Effector CD4-positive, alpha-beta T cell (primary cell): Measurements from ENCODE around the gene RBPMS2.
A peak's percentile ranks its signal among the peaks of the same experiment; 100 is the strongest.

Source experiments
- DNase-seq: peaks from one replicate; pipeline ENCODE4 v3.0.0-alpha.2; 2020

Gene RBPMS2

DNA sequence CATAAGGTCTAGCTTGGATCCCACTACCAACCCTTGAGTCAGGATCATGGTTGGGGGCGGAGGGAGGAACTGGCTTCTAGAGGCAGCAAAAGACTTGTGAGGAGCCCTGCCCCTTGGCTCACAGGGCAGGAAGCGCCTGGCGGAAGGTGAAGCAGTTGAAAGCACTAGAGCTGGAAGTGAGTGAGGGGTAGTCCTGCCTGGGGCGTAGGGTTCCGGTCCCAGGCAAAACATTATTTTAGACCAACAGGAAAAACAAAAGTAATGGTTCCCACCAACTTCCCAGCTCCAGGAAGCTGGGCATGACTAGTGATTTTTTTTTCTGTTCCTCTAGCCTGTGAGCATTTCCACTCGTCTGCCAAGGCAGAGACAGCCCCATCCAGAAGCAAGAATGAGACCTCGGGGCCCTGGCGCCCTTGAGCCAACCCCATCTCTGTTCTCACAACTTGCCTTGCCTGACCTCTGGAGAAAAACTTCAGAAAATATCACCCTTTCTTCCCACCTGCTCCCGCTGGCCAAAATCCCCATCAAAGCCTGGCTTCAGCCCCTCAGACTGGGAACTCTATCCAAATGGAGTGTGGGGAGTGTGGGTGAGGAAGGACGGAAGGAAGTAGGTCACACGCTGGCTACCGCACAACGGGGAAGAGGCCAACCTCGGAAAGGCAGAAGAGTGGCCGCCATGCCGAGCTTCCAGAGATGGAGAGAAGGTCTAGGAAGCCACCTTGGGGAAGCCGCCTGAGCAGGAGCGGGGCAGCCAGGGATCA, 57.5 kb downstream of the RBPMS2 start:
- DNase-seq: no peak

GRCh38 chr15:64717130-64717529, 58.3 kb downstream of the RBPMS2 start:
- no peak for DNase-seq

DNA sequence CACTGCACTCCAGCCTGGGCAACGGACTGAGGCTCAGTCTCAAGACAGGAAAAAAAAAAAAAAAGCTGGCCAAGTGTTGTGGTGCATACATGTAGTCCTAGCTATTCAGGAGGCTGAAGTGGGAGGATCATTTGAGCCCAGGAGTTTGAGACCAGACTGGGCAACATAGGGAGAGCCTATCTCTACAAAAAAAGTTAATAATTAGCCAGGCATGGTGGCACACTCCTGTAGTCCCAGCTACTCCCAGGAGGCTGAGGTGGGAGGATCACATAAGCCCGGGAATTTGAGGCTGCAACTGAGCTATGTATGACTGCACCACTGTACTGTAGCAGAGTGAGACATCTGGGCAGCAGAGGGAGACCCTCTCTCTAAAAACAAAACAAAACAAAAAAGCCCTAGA, 58.9 kb downstream of the RBPMS2 start:
- DNase-seq: no peak

DNA sequence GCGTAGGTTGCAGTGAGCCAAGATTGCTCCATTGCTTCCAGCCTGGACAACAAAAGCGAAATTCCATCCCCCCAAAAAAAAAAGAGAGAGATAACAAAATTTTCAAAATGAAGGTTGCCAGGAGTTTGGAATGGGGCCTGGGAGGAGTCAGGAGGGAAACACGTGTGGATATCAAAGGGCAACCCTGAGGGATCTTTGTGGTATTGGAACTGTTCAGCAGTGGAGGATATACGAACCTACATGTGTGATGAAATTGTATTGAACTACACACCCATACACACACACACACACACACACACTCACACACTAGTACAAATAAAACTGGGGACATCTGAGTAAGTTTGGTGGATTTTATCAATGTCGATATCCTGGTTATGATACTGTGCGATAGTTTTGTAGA, 61.8 kb downstream of the RBPMS2 start:
- DNase-seq: no peak

DNA sequence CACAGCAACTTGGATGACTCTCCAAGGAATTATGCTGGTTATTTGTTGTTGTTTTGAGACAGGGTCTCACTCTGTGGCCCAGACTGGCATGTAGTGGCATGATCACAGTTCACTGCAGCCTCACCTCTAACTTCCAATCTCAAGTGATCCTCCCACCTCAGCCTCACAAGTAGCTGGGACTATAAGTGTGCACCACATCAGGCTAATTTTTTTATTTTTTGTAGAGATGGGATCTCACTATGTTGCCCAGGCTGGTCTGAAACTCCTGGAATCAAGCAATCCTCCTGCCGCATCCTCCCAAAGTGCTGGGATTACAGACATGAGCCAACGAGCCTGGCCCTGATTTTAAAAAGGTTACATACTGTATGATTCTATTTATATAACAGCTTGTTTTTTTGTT, 63.0 kb downstream of the RBPMS2 start:
- no peak for DNase-seq

DNA sequence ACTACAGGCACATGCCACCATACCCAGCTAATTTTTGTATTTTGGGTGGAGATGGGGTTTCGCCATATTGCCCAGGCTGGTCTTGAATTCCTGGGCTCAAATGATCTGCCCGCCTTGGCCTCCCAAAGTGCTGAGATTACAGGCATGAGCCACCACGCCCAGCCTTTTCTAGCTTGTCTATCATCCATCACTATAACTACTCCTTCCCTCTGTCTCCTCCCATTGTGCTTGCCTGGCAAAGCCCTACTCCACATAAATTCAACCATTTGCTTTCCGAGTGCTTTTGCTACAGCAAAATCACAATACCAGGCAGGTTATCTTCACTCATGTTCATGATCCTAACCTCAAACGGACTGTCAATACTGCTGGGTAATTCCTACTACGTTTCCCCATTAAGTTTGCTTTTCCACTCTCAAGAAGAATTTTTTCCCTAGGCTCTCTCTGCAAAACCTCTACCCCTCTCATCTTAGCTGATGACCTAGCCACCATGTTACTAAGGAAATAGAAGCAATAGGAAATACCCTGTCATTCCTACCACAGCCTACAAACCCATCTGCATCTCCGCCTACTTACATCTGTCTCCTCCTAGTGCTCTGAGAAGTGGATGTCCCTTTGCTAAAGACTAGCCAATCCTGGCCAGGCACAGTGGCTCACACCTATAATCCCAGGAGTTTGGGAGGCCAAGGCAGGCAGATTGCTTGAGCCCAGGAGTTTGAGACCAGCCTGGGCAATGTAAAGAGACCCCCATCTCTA, 64.5 kb downstream of the RBPMS2 start:
- DNase-seq: no peak

DNA sequence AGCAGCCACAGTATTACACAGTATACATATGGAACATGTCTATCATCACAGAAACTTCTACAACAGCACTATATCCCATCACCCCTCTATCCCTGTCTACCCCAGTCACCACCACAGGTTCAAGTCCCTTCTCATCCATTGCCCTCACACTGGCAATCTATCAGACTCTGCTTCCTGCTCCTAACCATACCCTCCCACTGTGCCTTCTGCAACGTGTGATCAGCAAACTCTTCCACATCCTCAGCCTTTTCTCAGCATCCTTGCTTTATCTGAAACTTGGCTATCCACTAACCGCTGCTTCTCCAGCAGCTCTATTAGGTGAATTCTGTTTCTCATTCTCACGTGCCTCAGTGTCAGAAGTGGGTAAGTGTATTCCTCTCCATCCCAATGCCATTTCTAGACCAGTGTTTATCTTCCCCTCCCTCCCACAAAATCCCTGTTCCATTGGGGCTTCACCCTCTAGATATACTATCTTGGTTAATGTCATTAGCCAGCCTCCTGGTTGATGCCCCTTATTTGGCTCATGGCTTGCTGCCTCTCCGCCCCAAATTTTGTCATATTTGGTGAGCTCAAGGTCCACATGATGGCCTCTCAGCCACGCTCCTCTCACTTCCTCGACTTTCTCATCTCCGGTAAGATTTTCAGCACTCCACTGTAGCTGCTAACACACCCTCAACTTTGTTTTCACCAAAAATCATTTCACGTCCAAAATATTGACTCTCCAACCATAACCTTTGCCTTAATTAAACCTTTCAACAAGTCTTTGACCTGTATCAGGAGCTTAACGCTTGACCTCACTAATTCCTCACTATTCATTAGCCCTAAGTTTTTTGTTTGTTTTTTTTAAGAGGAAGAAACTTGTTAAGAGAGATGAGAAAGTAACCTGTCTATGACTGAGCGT, 69.1 kb downstream of the RBPMS2 start:
- DNase-seq: no peak

GRCh38 chr15:64705006-64705405, 70.4 kb downstream of the RBPMS2 start:
- no peak for DNase-seq

DNA sequence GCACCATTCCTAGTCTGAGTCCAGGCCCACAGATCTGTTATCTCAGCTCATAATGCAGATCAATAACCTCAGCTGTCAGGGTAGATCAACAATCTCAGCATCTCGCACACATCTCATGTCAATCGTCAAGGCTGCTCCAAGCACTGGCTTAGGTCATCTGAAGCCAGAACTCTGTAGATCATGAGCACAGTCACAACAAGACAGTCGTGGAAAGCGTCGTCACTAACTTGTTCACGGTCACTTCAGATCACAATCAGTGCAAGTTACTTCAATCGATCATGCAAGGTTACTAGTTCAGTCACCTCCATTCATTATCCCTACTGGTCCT, 71.8 kb downstream of the RBPMS2 start:
- no peak for DNase-seq

DNA sequence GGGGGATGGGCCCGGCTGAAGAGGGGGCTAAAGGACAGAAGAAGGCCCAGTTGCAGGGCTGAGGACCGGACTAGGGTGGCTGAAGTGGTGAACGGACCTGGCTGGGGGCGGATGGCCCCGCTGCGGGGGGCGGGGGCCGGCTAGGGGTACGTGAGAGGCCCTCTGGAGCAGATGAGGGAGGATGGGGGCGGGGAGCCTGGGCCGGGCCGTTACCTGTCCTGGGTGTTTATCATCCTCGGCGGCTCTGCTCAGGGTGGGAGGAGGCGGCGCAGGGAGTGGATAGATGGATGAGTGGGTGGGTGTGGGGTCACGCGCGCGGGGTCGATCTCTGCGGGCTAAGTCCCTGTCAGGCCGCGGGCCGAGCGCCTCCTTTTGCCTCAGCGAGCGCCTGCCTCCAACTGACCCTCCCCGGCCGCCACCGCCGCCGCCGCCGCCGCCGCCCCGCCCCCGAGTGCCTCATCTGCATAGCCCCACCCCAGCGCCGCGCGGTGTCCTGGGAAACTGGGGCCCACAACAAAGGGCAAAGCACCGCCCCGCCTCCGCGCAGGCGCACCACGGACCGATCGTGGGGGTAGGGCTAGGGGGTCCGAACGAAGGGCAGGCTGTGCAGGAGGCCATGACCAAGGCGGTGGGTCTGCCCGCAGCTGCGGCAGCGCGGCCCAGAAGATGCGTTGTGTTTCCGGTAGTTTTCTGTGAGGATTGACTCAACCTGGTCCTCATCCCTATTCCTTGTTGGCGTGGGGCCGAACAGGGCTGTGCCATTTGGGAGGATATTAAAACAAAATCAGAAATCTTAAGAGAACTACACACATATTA, 72.4 kb downstream of the RBPMS2 start:
- peak; percentile 94 for DNase-seq

DNA sequence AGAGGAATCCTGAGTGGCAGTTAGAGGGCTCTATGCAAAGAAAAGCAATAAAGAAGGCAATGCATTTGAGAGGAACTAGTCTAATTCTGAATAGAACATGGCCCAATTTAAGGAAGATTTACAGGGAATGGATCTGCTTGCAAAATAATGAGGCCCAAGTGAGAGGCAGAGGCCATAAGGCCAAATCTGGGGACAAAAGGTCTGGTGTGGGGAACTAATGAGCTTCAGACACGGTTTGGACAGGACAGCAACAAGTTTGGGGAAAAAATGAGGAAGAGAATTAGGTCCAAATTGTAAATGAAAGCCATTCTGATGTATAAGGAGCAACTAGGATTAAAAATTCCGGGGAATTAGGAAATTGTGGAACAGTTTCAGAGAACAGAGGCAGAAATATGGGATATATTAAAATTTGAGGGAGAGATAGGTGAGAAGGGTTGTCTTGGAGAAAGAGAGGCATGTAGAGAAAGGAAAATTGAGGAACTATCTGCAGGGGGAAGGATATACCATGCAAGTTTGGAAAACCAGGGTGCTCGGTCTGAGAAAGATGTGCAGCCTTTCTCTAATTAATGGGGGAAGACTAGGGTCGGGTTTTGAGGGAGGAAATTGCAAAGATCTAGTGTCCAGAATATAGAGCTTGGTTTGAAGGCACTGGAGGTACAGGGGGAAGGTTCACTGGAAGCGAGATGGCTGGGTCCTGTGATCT, 73.8 kb downstream of the RBPMS2 start:
- DNase-seq: no peak

DNA sequence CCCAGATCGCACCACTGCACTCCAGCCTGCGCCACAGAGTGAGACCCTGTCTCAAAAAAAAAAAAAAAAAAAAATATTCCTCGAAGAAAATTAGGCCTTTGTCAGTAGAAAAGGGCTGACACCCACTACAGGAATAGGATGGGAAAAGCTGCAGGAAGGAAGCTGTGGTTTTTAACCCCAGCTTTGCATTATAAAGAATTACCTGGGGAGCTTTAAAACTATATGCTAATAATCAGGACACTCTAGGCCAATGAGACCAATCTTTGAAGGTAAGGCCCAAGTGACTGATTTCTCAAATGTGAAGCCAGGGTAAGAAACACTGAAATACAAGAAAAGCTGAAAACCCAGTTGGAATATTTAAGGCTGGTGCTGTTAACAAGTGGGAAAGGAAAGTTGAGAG, 74.3 kb downstream of the RBPMS2 start:
- DNase-seq: no peak

GRCh38 chr15:64699751-64700388, 75.5 kb downstream of the RBPMS2 start:
- no peak for DNase-seq

GRCh38 chr15:64698823-64699222, 76.6 kb downstream of the RBPMS2 start:
- no peak for DNase-seq

DNA sequence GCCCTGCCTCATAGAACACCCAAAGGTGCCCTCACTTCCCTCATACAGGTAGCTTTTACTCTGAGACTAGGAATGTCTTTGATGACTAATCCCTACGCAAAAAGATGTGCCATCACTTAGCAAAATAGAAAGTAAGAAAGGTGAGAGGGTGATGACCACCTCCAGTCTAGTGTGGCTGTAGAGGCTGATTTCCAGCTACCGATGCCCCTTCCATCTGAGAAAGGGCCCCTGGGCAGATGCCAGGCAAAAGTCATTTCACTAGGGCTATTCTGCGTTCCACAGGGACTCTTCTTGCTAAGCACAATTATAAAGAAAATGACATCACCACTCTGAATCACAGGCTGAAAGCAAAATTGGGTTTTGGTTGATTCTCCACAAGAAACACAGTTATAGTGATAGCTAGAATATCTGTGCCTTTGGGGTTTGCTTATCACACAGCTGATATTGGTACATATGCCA, 77.4 kb downstream of the RBPMS2 start:
- no peak for DNase-seq

DNA sequence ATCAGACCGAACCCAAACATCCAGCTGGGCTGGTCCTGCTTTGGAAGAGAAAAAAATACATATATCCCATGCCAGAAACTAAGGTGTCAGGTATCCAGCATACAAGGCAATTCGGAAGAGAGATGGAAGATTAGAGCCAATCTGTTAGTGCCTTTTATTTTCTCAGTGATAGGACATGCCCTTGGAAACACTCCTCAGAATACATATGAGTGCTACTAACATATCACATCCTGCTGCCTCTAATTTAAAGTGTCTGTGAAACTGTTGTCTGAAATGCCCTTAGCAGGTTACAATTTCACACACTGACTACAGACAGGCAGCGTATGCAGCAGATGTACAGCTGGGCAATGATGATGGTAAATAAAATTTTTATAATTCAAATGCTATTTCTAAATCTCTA, 78.9 kb downstream of the RBPMS2 start:
- DNase-seq: no peak

DNA sequence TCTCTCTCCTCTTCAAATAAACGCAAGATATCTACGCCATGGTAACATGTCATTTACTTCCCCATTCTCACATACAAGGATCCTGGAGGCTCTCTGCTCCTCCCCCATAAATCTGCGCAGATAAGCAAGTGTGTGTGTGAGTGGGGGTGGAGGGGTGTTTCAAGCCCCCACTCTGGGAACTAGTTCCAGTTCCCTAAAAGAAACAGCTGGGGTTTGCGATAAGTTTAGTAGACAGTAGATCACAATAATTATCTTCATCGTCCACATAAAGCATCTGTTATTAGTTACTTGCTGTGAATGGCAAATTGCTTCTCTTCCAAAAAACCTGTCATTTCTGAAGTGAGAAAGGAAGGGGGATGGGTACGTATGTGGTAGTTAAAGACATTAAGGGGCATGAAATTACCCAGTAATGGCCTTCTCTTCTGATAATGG, 79.8 kb downstream of the RBPMS2 start:
- no peak for DNase-seq

- DNase-seq: no peak
Measured at GRCh38 chr15:64694816-64695215, 80.6 kb downstream of the RBPMS2 start.

DNA sequence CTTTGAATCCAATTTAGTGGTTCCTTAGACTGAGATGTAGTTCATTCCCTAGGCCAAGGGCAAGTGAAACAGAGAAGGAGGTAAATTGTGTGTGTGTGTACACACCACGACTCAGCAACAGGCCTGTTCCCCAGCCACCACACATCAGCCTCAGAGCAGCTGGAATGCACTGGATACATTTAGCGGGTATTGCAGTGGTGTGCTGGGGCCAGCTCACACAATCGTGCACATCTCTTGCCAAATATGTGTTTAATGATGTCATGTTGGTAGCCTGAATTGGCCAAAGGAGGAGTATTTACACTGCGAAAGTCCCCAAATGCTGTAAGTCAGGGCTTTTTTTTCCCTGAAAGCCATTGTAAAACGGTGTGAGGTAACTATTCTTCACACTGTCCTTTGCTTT, 82.3 kb downstream of the RBPMS2 start:
- DNase-seq: no peak

- no peak for DNase-seq
Measured at GRCh38 chr15:64691896-64692565, 83.4 kb downstream of the RBPMS2 start.
